Liver (tissue), 3 donors: ENCODE measurements around the gene INO80C.

Experiments
- EGR1 ChIP-seq, 2 donors: IDR thresholded peaks; 2 replicates each; pipeline ENCODE4 v1.6.1; 2016 to 2018; ENCODE audit warnings: antibody characterized with exemption in 2 of 2, low read depth in 2 of 2
- MAX ChIP-seq: IDR thresholded peaks from 2 replicates; pipeline ENCODE4 v1.6.1; 2016; ENCODE audit warnings: antibody characterized with exemption
- RAD21 ChIP-seq, 2 donors: IDR thresholded peaks; 2 replicates each; pipeline ENCODE4 v1.6.1; 2016; ENCODE audit warnings: antibody characterized with exemption in 2 of 2, mild to moderate bottlenecking in 2 of 2
- YY1 ChIP-seq: IDR thresholded peaks from 2 replicates; pipeline ENCODE4 v1.6.1; 2016; ENCODE audit warnings: antibody characterized with exemption, mild to moderate bottlenecking
- TF ChIP-seq, protein P1 (sequence below): IDR thresholded peaks from 2 replicates; pipeline ENCODE4 v1.6.1; 2016; ENCODE audit warnings: antibody characterized with exemption, mild to moderate bottlenecking
- TF ChIP-seq, protein P2 (sequence below): fragments of 150-350 bp; IDR thresholded peaks from 2 replicates; pipeline ENCODE4 v1.5.1; 2017; ENCODE audit warnings: improper control_type of control experiment, low read depth, low read length; ENCODE audit not compliant: missing input control
- donor health status: healthy.
- donor health status: healthy.

- TF ChIP-seq, protein P1, sequence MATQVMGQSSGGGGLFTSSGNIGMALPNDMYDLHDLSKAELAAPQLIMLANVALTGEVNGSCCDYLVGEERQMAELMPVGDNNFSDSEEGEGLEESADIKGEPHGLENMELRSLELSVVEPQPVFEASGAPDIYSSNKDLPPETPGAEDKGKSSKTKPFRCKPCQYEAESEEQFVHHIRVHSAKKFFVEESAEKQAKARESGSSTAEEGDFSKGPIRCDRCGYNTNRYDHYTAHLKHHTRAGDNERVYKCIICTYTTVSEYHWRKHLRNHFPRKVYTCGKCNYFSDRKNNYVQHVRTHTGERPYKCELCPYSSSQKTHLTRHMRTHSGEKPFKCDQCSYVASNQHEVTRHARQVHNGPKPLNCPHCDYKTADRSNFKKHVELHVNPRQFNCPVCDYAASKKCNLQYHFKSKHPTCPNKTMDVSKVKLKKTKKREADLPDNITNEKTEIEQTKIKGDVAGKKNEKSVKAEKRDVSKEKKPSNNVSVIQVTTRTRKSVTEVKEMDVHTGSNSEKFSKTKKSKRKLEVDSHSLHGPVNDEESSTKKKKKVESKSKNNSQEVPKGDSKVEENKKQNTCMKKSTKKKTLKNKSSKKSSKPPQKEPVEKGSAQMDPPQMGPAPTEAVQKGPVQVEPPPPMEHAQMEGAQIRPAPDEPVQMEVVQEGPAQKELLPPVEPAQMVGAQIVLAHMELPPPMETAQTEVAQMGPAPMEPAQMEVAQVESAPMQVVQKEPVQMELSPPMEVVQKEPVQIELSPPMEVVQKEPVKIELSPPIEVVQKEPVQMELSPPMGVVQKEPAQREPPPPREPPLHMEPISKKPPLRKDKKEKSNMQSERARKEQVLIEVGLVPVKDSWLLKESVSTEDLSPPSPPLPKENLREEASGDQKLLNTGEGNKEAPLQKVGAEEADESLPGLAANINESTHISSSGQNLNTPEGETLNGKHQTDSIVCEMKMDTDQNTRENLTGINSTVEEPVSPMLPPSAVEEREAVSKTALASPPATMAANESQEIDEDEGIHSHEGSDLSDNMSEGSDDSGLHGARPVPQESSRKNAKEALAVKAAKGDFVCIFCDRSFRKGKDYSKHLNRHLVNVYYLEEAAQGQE: no peak
- TF ChIP-seq, protein P2, sequence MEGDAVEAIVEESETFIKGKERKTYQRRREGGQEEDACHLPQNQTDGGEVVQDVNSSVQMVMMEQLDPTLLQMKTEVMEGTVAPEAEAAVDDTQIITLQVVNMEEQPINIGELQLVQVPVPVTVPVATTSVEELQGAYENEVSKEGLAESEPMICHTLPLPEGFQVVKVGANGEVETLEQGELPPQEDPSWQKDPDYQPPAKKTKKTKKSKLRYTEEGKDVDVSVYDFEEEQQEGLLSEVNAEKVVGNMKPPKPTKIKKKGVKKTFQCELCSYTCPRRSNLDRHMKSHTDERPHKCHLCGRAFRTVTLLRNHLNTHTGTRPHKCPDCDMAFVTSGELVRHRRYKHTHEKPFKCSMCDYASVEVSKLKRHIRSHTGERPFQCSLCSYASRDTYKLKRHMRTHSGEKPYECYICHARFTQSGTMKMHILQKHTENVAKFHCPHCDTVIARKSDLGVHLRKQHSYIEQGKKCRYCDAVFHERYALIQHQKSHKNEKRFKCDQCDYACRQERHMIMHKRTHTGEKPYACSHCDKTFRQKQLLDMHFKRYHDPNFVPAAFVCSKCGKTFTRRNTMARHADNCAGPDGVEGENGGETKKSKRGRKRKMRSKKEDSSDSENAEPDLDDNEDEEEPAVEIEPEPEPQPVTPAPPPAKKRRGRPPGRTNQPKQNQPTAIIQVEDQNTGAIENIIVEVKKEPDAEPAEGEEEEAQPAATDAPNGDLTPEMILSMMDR: no peak
- no peak for TF ChIP-seq RAD21 (IDR thresholded peaks at IDR 0.05)
- TF ChIP-seq MAX: no peak
- no peak for TF ChIP-seq EGR1 (IDR thresholded peaks at IDR 0.05; ENCODE audit: low read depth in 2 of 2)
- TF ChIP-seq YY1: no peak
These were observed 762 bp downstream of the INO80C start for GRCh38 chr18:35497027-35497369.
